ENCODE results near the gene HBA2. TPM values are rescaled to one million over a fixed set of nuclear protein-coding genes. Genes with fewer than 3 reads are reported as not detected.
"Not testable (repeated sequence)": the region's sequence is repeated elsewhere in the genome, so short reads cannot be mapped to it uniquely, and the experiment has no call there.

HBA2 gene

DNA sequence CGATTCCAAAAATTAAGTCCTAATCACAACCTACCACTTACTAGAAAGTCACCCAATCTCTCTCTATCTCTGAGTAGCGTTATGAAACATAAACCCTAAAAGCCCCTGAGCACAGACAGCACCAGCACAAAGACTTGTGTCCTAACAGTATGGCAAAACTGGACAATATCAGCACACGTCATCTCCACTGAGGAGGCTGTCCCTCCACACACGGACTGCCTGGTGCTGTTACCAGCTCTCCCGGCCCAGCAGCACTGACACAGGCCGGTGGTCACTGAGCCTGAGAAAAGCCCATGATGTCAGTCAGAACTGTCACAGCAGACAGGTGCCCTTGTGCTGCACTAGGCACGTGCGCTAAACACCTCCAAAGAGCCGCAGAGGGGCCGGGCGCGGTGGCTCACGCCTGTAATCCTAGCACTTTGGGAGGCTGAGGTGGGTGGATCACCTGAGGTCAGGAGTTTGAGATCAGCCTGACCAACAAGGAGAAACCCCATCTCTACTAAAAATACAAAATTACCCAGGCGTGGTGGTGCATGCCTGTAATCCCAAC lies 39.0 kb downstream of the HBA2 start:
- H3K14ac ChIP-seq (ENCODE audit: low read length); H2AK5ac ChIP-seq (ENCODE audit: low read depth, low read length); DNase-seq (ENCODE audit: low spot score); H2BK5ac ChIP-seq (ENCODE audit: low read length); H3K4me1 ChIP-seq (ENCODE audit: control insufficient read depth in 2 of 2, insufficient read depth in 1 of 2, low read depth in 1 of 2, low read length in 2 of 2); H3K4ac ChIP-seq (ENCODE audit: low read length); H3K23ac ChIP-seq (ENCODE audit: low read depth, low read length, poor library complexity); H2AFZ ChIP-seq (ENCODE audit: low read length); H3K9me3 ChIP-seq (replicated peaks in 1 of 2; ENCODE audit: control insufficient read depth in 2 of 2, insufficient read depth in 1 of 2, low read depth in 1 of 2, low read length in 2 of 2); H4K91ac ChIP-seq (ENCODE audit: low read depth, low read length, poor library complexity); H3K18ac ChIP-seq (ENCODE audit: low read length); H3K79me1 ChIP-seq (ENCODE audit: low read depth, low read length); H2BK12ac ChIP-seq (ENCODE audit: low read length); H3K27ac ChIP-seq (replicated peaks; ENCODE audit: low read length); H3K4me2 ChIP-seq (ENCODE audit: insufficient read depth, low read length, poor library complexity, severe bottlenecking); H4K8ac ChIP-seq (ENCODE audit: low read depth, low read length); H3K27me3 ChIP-seq (ENCODE audit: control insufficient read depth in 3 of 3, insufficient read depth in 3 of 3, low read depth in 1 of 3, low read length in 3 of 3); H2BK15ac ChIP-seq (ENCODE audit: low read length); H3K9ac ChIP-seq (ENCODE audit: low read depth, low read length, poor library complexity); H2BK120ac ChIP-seq (ENCODE audit: low read depth, low read length): not testable (repeated sequence)
- WGBS, 2 donors (ENCODE audit: extremely low coverage in 2 of 2, insufficient read length in 2 of 2, insufficient replicate concordance in 1 of 2) = no CpG with 5 or more reads among the region's 14 CpGs
- H3K36me3 ChIP-seq (replicated peaks in 1 of 2; ENCODE audit: control insufficient read depth in 2 of 2, insufficient read depth in 2 of 2, low read length in 2 of 2) = peaks cover 47 to 96% of the 10 kb centered on the region in 2 donors
- H3K4me3 ChIP-seq (ENCODE audit: low read length in 2 of 2) = peak overlapping the region in 1 of 2 donors; percentile 49

DNA sequence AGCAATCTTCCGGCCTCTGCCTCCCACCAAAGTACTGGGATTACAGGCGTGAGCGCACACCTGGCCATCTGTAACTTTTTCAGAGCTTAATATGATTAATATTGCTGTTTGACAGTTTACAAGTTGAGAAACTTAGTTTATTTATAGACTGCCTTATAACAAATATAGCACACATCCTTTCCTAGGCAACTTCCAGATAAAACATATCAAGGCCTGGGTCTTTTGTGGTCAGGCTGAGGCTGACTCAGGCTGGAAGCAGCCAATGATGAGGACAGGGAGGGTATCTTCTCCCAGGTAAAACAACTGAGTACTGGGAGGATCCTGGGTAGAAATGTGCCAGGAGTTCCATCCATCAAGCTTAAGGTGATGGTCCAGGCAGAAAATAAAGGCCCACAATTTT lies 40.3 kb downstream of the HBA2 start:
- Histone ChIP-seq H3K4me1 (ENCODE audit: control insufficient read depth in 2 of 2, insufficient read depth in 1 of 2, low read depth in 1 of 2, low read length in 2 of 2) (no peaks in the 10 kb centered on the region), H3K27me3 (ENCODE audit: control insufficient read depth in 3 of 3, insufficient read depth in 3 of 3, low read depth in 1 of 3, low read length in 3 of 3) (no peaks in the 10 kb centered on the region), H3K79me1 (ENCODE audit: low read depth, low read length) (peaks cover 6% of the 10 kb centered on the region), H3K27ac (replicated peaks; ENCODE audit: low read length) (no peak overlapping the region), H3K36me3 (replicated peaks in 1 of 2; ENCODE audit: control insufficient read depth in 2 of 2, insufficient read depth in 2 of 2, low read length in 2 of 2) (peaks cover 43 to 96% of the 10 kb centered on the region in 2 donors), H3K23ac (ENCODE audit: low read depth, low read length, poor library complexity) (no peak overlapping the region), H3K9me3 (replicated peaks in 1 of 2; ENCODE audit: control insufficient read depth in 2 of 2, insufficient read depth in 1 of 2, low read depth in 1 of 2, low read length in 2 of 2) (no peaks in the 10 kb centered on the region), H4K91ac (ENCODE audit: low read depth, low read length, poor library complexity) (no peak overlapping the region), H3K9ac (ENCODE audit: low read depth, low read length, poor library complexity) (no peak overlapping the region), H2BK120ac (ENCODE audit: low read depth, low read length) (no peak overlapping the region), H3K4ac (ENCODE audit: low read length) (no peak overlapping the region), H2AFZ (ENCODE audit: low read length) (no peak overlapping the region), H2AK5ac (ENCODE audit: low read depth, low read length) (no peak overlapping the region), H3K4me2 (ENCODE audit: insufficient read depth, low read length, poor library complexity, severe bottlenecking) (no peak overlapping the region), H3K18ac (ENCODE audit: low read length) (no peak overlapping the region), H2BK15ac (ENCODE audit: low read length) (no peak overlapping the region), H2BK5ac (ENCODE audit: low read length) (no peak overlapping the region), H3K14ac (ENCODE audit: low read length) (no peak overlapping the region), H3K4me3 (ENCODE audit: low read length in 2 of 2) (no peak overlapping the region), H4K8ac (ENCODE audit: low read depth, low read length) (no peak overlapping the region), H2BK12ac (ENCODE audit: low read length) (no peak overlapping the region)
- no peak for DNase-seq (ENCODE audit: low spot score)
- WGBS, 2 donors (ENCODE audit: extremely low coverage in 2 of 2, insufficient read length in 2 of 2, insufficient replicate concordance in 1 of 2) = no CpG with 5 or more reads among the region's 3 CpGs

DNA sequence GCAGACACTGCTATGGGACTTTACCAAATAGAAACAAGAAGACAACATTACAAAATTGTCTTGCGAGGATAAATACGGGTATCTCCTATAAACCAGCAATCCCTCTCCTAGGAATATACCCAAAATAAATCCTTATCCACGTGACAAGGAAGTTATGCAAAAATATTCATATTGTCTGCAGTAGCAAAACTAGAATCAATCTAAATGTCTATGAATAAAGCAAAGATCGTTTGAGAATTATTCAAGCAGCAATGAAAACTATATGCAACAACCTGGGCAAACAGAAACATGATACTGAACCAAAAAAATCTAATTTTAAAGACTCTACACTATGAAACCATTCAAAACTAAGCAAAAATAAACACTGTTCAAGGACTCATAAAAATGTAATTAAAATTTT lies 47.3 kb downstream of the HBA2 start:
- H3K14ac ChIP-seq (ENCODE audit: low read length) = no peak overlapping the region
- H2BK5ac ChIP-seq (ENCODE audit: low read length) = no peak overlapping the region
- no peak overlapping the region for H3K4me2 ChIP-seq (ENCODE audit: insufficient read depth, low read length, poor library complexity, severe bottlenecking)
- no peak overlapping the region for H2BK12ac ChIP-seq (ENCODE audit: low read length)
- no peaks in the 10 kb centered on the region for H3K4me1 ChIP-seq (ENCODE audit: control insufficient read depth in 2 of 2, insufficient read depth in 1 of 2, low read depth in 1 of 2, low read length in 2 of 2)
- H3K18ac ChIP-seq (ENCODE audit: low read length) = no peak overlapping the region
- no peak overlapping the region for H3K4me3 ChIP-seq (ENCODE audit: low read length in 2 of 2)
- H3K79me1 ChIP-seq (ENCODE audit: low read depth, low read length) = peaks cover 4% of the 10 kb centered on the region
- H2AK5ac ChIP-seq (ENCODE audit: low read depth, low read length) = no peak overlapping the region
- no peak overlapping the region for H2BK120ac ChIP-seq (ENCODE audit: low read depth, low read length)
- H3K9me3 ChIP-seq (replicated peaks in 1 of 2; ENCODE audit: control insufficient read depth in 2 of 2, insufficient read depth in 1 of 2, low read depth in 1 of 2, low read length in 2 of 2) = no peaks in the 10 kb centered on the region
- no peak overlapping the region for H3K4ac ChIP-seq (ENCODE audit: low read length)
- H4K91ac ChIP-seq (ENCODE audit: low read depth, low read length, poor library complexity) = no peak overlapping the region
- DNase-seq (ENCODE audit: low spot score) = no peak
- H2BK15ac ChIP-seq (ENCODE audit: low read length) = no peak overlapping the region
- H3K27me3 ChIP-seq (ENCODE audit: control insufficient read depth in 3 of 3, insufficient read depth in 3 of 3, low read depth in 1 of 3, low read length in 3 of 3) = no peaks in the 10 kb centered on the region
- no peak overlapping the region for H3K9ac ChIP-seq (ENCODE audit: low read depth, low read length, poor library complexity)
- WGBS, 2 donors (ENCODE audit: extremely low coverage in 2 of 2, insufficient read length in 2 of 2, insufficient replicate concordance in 1 of 2) = no CpG with 5 or more reads among the region's 4 CpGs
- no peak overlapping the region for H4K8ac ChIP-seq (ENCODE audit: low read depth, low read length)
- H3K36me3 ChIP-seq (replicated peaks in 1 of 2; ENCODE audit: control insufficient read depth in 2 of 2, insufficient read depth in 2 of 2, low read length in 2 of 2) = peaks cover 37 to 97% of the 10 kb centered on the region in 2 donors
- H2AFZ ChIP-seq (ENCODE audit: low read length) = no peak overlapping the region
- no peak overlapping the region for H3K23ac ChIP-seq (ENCODE audit: low read depth, low read length, poor library complexity)
- no peak overlapping the region for H3K27ac ChIP-seq (replicated peaks; ENCODE audit: low read length)

Small RNA genes within 50 kb of the gene (small RNA-seq; reads per million reads assigned to genes)
- not detected for gene RF00019 (ENCODE audit: insufficient read depth)

All from neuronal stem cell (in vitro differentiated cells).